ENCODE measurements around the gene HSPA6.
"Not testable (repeated sequence)": the region's sequence is repeated elsewhere in the genome, so short reads cannot be mapped to it uniquely, and the experiment has no call there.

- not testable (repeated sequence) for TF ChIP-seq SUZ12 (IDR thresholded peaks at IDR 0.05; ENCODE audit: extremely low read depth, insufficient read depth, insufficient read length); YY1 (IDR thresholded peaks at IDR 0.05; ENCODE audit: insufficient read depth, insufficient read length)
Measured at GRCh38 chr1:161538925-161539479, 14.7 kb downstream of the HSPA6 start.

All from NT2/D1 (cell line).